Measurements from ENCODE around the gene OR2H1.
"Not testable (repeated sequence)": the region's sequence is repeated elsewhere in the genome, so short reads cannot be mapped to it uniquely, and the experiment has no call there.

The OR2H1 gene

GRCh38 chr6:29456971-29457370, at the start of gene OR2H1, which contains the start of gene OR11A1:
OR2H1 (plus strand) TSS chr6:29457155; CDS start chr6:29461770, 4,615 bp downstream.
OR11A1 (minus strand) TSS chr6:29457071; CDS start chr6:29427641, 29,430 bp downstream.
- no peak for FAIRE-seq

GRCh38 chr6:29414588-29414987, 42.4 kb upstream of the OR2H1 start, which contains the start of gene OR12D1:
OR12D1 (plus strand) TSS chr6:29414928.
- no peak for FAIRE-seq

- no peak for FAIRE-seq
Observed at GRCh38 chr6:29419516-29419915, 37.4 kb upstream of the OR2H1 start.

GRCh38 chr6:29424168-29424567, 32.8 kb upstream of the OR2H1 start:
- no peak for FAIRE-seq

- FAIRE-seq: no peak
Observed at GRCh38 chr6:29424575-29424974, 32.4 kb upstream of the OR2H1 start.

GRCh38 chr6:29425075-29425474, 31.9 kb upstream of the OR2H1 start:
- FAIRE-seq: no peak

GRCh38 chr6:29426654-29427053, 30.3 kb upstream of the OR2H1 start:
- FAIRE-seq: no peak

- FAIRE-seq: not testable (repeated sequence)
Observed at GRCh38 chr6:29436730-29437129, 20.2 kb upstream of the OR2H1 start.

- no peak for FAIRE-seq
Observed at GRCh38 chr6:29439006-29439405, 17.9 kb upstream of the OR2H1 start, which contains the start of gene OR10C1. OR10C1 (plus strand) TSS chr6:29439306; CDS start chr6:29440016, 710 bp downstream.

GRCh38 chr6:29442719-29443118, 14.2 kb upstream of the OR2H1 start:
- no peak for FAIRE-seq

GRCh38 chr6:29444031-29444430, 12.9 kb upstream of the OR2H1 start:
- FAIRE-seq: not testable (repeated sequence)

- FAIRE-seq: no peak
Observed at GRCh38 chr6:29447670-29448069, 9.3 kb upstream of the OR2H1 start.

- FAIRE-seq: no peak
Observed at GRCh38 chr6:29451471-29452193, 5.3 kb upstream of the OR2H1 start.

- no peak for FAIRE-seq
Observed at GRCh38 chr6:29461021-29461814, 4.3 kb downstream of the OR2H1 start.

- no peak for FAIRE-seq
Observed at GRCh38 chr6:29462022-29462421, 5.1 kb downstream of the OR2H1 start.

- no peak for FAIRE-seq
Observed at GRCh38 chr6:29465279-29465678, 8.3 kb downstream of the OR2H1 start.

- FAIRE-seq: no peak
Observed at GRCh38 chr6:29465801-29466200, 8.8 kb downstream of the OR2H1 start.

GRCh38 chr6:29466241-29466640, 9.3 kb downstream of the OR2H1 start:
- FAIRE-seq: no peak

GRCh38 chr6:29474996-29475395, 18.0 kb downstream of the OR2H1 start:
- no peak for FAIRE-seq

GRCh38 chr6:29477923-29478450, 21.0 kb downstream of the OR2H1 start:
- FAIRE-seq: no peak

GRCh38 chr6:29478740-29479139, 21.8 kb downstream of the OR2H1 start:
- FAIRE-seq: no peak

GRCh38 chr6:29479560-29479959, 22.6 kb downstream of the OR2H1 start:
- FAIRE-seq: no peak

- no peak for FAIRE-seq
Observed at GRCh38 chr6:29483186-29483585, 26.2 kb downstream of the OR2H1 start.

GRCh38 chr6:29483735-29484134, 26.8 kb downstream of the OR2H1 start:
- no peak for FAIRE-seq
